ENCODE data around the gene NTNG1.

Gene NTNG1

DNA sequence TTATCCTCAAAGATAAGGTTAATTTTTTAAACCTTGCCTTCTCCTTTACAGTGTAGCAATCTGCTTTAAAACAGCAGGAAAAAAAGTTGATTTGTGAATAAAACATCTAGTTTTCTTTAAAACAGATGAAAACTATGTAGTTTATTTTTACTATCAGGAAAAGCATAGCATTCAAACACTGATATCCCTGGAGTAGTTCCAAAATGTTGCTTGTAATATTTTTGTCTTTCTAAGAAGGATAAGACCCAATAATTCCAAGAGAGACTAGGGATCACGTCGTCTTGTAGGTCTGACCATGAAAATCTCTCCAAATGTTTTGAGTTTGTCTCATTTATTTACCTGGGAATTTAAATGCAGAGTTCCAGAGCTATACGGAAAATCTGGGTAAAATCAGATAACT lies 204.0 kb downstream of the NTNG1 start:
- no peaks in the 10 kb centered on the region for H3K9me3 ChIP-seq
- no peak overlapping the region for H3K27ac ChIP-seq
- no peak for DNase-seq
- no peaks in the 10 kb centered on the region for H3K27me3 ChIP-seq
- no peak overlapping the region for H3K4me3 ChIP-seq
- TF ChIP-seq, protein P1, sequence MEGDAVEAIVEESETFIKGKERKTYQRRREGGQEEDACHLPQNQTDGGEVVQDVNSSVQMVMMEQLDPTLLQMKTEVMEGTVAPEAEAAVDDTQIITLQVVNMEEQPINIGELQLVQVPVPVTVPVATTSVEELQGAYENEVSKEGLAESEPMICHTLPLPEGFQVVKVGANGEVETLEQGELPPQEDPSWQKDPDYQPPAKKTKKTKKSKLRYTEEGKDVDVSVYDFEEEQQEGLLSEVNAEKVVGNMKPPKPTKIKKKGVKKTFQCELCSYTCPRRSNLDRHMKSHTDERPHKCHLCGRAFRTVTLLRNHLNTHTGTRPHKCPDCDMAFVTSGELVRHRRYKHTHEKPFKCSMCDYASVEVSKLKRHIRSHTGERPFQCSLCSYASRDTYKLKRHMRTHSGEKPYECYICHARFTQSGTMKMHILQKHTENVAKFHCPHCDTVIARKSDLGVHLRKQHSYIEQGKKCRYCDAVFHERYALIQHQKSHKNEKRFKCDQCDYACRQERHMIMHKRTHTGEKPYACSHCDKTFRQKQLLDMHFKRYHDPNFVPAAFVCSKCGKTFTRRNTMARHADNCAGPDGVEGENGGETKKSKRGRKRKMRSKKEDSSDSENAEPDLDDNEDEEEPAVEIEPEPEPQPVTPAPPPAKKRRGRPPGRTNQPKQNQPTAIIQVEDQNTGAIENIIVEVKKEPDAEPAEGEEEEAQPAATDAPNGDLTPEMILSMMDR (IDR thresholded peaks at IDR 0.05): no peak
- no peaks in the 10 kb centered on the region for H3K36me3 ChIP-seq
- intact Hi-C loops (cut with DNase I; ENCODE audit: low total_unique reads): no loop called here
- H3K4me1 ChIP-seq: no peaks in the 10 kb centered on the region

DNA sequence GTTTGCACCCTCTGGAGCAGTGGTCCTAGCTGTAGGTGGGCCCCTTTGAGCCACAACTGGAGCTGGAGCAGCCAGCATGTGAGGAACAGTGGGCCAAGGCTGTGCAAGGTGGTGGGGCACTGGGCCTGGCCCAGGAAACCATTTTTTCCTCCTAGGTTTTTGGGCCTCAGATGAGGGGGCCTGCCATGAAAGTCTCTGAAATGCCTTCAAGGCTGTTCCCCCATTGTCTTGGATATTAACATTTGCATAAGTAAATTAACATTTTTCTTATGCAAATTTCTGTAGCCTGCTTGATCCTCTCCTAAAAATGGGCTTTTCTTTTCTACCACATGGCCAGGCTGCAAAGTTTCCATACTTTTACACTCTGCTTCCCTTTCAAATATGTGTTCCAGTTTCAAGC lies 212.0 kb downstream of the NTNG1 start:
- no peaks in the 10 kb centered on the region for H3K36me3 ChIP-seq
- no peak for DNase-seq
- intact Hi-C loops (cut with DNase I; ENCODE audit: low total_unique reads): no loop called here

DNA sequence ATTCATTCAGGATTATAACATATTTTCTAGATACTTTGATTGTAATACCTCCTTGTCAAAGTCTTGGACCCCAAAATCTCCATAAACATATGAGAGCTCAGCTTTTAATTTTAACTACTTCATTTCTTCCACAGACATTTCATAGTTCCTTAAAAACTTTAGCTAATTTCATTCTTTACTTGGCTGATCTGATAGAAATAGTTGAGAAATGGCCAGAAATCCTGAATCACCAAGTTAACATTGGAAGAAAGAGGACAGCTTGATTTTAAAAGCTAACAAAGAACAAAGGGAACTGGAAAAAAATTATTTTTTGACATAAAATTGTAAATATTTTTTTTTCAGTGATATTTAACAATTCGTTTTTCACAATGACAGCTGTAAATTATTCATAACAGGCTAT lies 216.5 kb downstream of the NTNG1 start:
- intact Hi-C loops (cut with DNase I; ENCODE audit: low total_unique reads): no loop called here
- Histone ChIP-seq H3K4me3 (no peak overlapping the region), H3K27ac (no peak overlapping the region), H3K4me1 (no peaks in the 10 kb centered on the region), H3K36me3 (no peaks in the 10 kb centered on the region), H3K9me3 (no peaks in the 10 kb centered on the region), H3K27me3 (no peaks in the 10 kb centered on the region)
- no peak for DNase-seq
- TF ChIP-seq, protein P1 (IDR thresholded peaks at IDR 0.05): no peak

More for the DNA sequence above, 212.0 kb downstream of the NTNG1 start:
- Histone ChIP-seq H3K4me3 (no peak overlapping the region), H3K9me3 (no peaks in the 10 kb centered on the region), H3K27ac (no peak overlapping the region), H3K4me1 (no peaks in the 10 kb centered on the region), H3K27me3 (no peaks in the 10 kb centered on the region)
- TF ChIP-seq, protein P1 (IDR thresholded peaks at IDR 0.05): no peak

DNA sequence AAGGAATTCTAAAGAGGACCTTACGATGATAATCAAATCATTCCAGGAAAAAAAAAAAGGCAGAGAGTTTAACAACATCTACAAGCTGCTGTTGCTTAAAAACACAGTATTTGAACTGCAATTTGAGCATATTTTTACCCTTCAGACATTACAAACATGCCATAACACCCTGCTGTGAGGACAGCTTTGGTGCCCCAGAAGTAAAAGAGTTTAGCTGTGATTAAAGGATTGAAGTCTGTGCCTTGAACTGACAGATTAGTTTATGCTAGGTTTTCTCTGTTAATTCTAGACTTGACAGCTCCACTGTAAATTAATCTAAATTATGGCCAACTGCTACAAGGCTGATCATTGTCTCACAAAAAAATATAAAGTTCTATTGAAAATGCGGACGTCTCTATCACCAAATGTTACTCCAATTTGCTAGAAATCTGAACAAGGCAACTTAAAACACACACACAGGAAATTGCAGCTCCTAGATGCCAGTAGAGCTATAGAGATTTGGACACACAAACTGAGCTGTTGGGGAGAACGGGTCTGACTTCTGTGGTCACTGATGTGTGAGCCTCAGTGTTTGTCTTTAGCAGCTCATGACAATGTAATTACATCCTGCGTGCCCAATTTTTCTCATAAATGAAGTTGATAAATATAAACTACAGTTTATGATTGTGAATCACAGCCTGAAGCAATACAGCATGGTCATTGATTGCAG lies 217.9 kb downstream of the NTNG1 start:
- H3K9me3 ChIP-seq: no peaks in the 10 kb centered on the region
- TF ChIP-seq, protein P1 (IDR thresholded peaks at IDR 0.05): no peak
- no peaks in the 10 kb centered on the region for H3K4me1 ChIP-seq
- H3K27ac ChIP-seq: no peak overlapping the region
- no peaks in the 10 kb centered on the region for H3K27me3 ChIP-seq
- no peak overlapping the region for H3K4me3 ChIP-seq
- H3K36me3 ChIP-seq: no peaks in the 10 kb centered on the region
- intact Hi-C loops (cut with DNase I; ENCODE audit: low total_unique reads): no loop called here
- DNase-seq: no peak

DNA sequence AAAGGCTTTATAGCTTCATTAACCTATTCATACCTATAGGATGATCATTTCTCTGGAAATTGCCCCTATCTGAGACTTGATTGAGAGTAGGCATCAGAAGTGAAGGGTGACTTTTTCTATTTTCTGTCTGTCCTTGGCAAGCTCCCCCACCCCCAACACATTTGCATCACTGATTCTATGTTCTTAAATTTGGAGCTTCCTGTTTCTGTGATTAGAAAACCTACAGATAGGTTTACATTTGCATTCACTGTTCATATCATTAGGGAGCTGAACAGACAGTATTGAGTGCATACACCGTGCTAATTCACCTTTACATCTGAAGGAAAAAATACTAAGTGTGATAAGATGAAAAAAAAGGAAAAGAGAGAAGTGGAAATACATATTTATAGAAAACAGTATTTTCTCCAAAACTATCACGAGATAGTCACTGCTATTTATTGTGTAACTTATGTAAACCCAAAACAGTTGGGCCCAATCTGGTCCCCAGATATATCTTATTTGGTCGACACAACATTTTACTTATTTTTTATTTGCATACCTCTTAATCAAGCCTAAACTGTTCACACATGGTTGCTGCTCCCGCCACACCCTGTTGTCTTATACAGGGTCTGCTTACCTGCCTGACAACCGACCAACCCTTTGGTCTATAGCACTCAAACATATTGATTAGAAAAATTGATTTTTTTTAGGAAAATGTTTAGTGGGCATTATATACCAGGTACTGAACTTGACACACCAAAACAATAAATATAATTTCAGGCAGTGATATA lies 218.8 kb downstream of the NTNG1 start:
- H3K27me3 ChIP-seq: no peaks in the 10 kb centered on the region
- no peaks in the 10 kb centered on the region for H3K9me3 ChIP-seq
- H3K4me1 ChIP-seq: no peaks in the 10 kb centered on the region
- no peak overlapping the region for H3K27ac ChIP-seq
- intact Hi-C loops (cut with DNase I; ENCODE audit: low total_unique reads): no loop called here
- H3K36me3 ChIP-seq: no peaks in the 10 kb centered on the region
- DNase-seq: no peak
- TF ChIP-seq, protein P1 (IDR thresholded peaks at IDR 0.05): no peak
- no peak overlapping the region for H3K4me3 ChIP-seq

Data from tibial artery (tissue), 4 donors.